GM12864 (cell line): ENCODE data around the gene CACNA2D3.
"Not testable (repeated sequence)": the region's sequence is repeated elsewhere in the genome, so short reads cannot be mapped to it uniquely, and the experiment has no call there.

ENCODE experiments used
- DNase-seq: peaks from one replicate; pipeline ENCODE4 v3.0.0-alpha.2; 2011; ENCODE audit warnings: low read depth
- H3K4me3 ChIP-seq: 2 replicates; pipeline ENCODE4 v1.5.1; 2011; ENCODE audit warnings: mild to moderate bottlenecking, low read depth, low read length, control low read depth
- TF ChIP-seq, protein P1 (sequence below): IDR thresholded peaks from 2 replicates; pipeline ENCODE4 v1.5.1; 2011; ENCODE audit warnings: low read depth, mild to moderate bottlenecking, moderate library complexity, low read length, control low read depth, inconsistent platforms; ENCODE audit errors: missing control alignments

Gene CACNA2D3

DNA sequence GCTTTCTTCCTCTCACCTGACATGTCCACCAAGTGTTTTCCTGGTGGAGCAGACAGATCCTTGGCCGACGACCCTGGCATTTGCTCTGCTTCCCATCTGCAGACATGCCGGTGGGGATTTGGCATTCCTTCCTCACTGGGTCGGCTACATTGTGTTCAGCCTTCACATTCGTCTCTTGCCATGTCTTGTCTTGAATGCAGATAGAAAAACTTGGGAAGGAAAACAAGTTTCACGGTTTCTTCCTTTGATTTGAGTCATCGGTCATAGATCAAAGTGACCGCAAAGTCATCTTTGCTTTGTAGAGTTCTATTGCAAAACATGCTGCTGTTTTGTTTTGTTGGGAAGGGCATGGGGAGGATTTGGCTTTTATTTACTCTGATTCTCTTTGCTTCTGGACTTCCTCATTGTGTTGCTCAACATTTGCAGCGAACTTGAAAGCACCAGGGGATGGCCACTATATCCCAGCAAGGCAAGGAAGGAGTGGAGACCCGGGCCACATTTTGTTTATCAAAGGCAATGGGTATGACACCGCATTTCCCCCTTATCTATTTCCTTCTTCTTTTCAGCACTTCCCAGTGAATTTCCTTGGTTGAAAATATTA, 321.3 kb downstream of the CACNA2D3 start:
- H3K4me3 ChIP-seq, result no peak overlapping the region
- TF ChIP-seq, protein P1, sequence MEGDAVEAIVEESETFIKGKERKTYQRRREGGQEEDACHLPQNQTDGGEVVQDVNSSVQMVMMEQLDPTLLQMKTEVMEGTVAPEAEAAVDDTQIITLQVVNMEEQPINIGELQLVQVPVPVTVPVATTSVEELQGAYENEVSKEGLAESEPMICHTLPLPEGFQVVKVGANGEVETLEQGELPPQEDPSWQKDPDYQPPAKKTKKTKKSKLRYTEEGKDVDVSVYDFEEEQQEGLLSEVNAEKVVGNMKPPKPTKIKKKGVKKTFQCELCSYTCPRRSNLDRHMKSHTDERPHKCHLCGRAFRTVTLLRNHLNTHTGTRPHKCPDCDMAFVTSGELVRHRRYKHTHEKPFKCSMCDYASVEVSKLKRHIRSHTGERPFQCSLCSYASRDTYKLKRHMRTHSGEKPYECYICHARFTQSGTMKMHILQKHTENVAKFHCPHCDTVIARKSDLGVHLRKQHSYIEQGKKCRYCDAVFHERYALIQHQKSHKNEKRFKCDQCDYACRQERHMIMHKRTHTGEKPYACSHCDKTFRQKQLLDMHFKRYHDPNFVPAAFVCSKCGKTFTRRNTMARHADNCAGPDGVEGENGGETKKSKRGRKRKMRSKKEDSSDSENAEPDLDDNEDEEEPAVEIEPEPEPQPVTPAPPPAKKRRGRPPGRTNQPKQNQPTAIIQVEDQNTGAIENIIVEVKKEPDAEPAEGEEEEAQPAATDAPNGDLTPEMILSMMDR, result no peak
- DNase-seq, result no peak

DNA sequence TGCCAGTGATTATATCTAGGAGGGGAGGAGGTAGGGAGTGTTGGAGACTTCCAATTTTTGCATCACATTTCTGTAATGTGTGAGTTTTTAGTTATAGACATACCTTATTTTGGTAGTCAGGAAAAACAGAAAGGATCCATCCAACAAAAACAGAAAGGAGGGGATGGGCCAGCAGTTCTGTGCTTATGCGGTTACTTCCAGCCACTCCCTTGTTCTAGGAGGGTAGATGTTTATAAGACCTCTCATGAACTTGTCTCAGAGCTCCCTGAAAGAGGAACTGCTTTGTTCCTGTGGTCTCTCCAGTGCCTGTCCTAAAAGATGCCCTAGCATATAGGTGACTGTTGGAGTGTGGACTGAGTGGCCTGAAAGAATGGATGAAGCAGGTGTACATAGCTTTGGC, 323.3 kb downstream of the CACNA2D3 start:
- TF ChIP-seq, protein P1, result no peak
- DNase-seq, result no peak
- no peak overlapping the region for H3K4me3 ChIP-seq

DNA sequence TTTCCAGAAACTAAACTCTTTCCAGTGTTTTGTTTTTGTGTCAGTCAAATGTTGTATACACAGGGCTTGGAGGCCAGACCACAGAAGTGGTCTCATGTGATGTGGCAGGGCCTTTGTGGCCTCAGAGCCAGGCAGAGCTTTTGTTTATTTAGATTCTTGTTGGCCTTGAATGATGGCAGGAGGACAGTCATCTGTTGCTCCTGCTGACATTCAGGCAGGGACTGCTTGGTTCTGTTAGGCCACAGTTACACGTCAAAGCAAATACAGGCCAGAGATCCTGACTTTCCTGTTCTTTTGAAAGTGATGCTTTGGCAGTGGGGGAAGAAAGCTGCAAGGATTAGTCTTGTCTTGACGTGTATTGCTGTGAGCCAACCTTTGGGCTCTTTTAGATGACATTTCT, 325.1 kb downstream of the CACNA2D3 start:
- DNase-seq, result no peak
- TF ChIP-seq, protein P1, result no peak
- no peak overlapping the region for H3K4me3 ChIP-seq

DNA sequence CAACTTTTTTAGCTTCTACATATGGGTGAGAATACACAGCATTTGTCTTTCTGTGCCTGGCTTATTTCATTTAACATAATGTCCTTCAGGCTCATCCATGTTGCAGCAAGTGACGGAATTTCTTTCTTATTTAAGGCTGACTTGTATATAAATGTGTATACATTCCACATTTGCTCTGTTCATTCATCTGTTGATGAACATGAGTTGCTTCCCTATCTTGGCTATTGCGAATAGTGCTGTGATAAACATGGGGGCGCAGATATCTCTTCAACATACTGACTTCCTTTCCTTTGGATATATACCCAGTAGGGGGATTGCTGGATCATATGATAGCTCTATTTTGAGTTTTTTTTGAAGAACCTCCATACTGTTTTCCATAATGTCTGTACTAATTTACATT, 332.5 kb downstream of the CACNA2D3 start:
- TF ChIP-seq, protein P1, result no peak
- no peak for DNase-seq
- H3K4me3 ChIP-seq, result no peak overlapping the region

DNA sequence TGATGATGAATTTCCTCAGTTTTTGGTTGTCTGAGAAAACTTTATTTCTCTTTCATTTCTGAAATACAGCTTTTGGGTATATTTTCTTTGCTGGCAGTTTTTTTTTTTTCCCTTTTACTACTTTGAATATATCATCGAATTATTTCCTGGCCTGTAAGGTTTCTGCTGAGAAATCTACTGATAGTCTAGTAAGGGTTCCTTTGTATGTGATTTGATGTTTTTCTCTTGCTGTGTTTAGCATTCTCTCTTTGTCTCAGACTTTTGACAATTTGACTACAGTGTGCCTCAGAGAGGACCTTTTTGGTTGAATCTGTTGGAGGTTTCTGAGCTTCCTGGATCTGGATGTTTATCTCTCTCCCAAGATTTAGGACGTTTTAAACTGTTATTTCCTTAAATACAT, 336.0 kb downstream of the CACNA2D3 start:
- H3K4me3 ChIP-seq, result no peak overlapping the region
- DNase-seq, result no peak
- TF ChIP-seq, protein P1, result no peak

DNA sequence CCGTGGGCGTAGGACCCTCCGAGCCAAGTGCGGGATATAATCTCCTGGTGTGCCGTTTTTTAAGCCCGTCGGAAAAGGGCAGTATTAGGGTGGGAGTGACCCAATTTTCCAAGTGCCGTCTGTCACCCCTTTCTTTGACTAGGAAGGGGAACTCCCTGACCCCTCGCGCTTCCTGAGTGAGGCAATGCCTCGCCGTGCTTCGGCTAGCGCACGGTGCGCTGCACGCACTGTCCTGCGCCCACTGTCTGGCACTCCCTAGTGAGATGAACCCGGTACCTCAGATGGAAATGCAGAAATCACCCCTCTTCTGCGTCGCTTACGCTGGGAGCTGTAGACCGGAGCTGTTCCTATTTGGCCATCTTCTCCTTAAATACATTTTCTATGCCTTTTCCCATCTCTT, 342.2 kb downstream of the CACNA2D3 start:
- DNase-seq, H3K4me3 ChIP-seq: not testable (repeated sequence)

DNA sequence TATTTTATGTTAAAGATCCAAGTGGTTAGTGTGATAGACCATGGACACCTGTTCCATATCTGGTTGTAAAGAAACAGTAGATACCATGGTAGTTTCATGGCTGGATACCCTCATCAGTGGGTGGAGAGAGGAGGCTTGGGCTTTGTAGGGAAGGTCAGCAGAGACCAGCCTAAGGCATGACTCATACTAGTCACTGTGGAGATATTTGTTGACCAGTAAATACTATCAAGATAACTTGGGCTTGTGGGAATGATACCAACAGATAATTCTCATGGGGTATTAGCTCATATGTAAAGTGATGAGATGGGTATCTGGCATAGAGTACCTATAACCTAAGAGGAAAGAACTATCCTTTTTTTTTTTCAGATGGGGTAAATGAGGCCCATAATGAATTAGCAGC, 354.5 kb downstream of the CACNA2D3 start:
- no peak overlapping the region for H3K4me3 ChIP-seq
- no peak for DNase-seq
- TF ChIP-seq, protein P1, result no peak
